Loucy (cell line): Measurements from ENCODE around the gene MUC6.

Source experiments
- H2AFZ ChIP-seq: fragments of 200-600 bp; sonication (generic); 2 replicates; pipeline ENCODE4 v1.6.0; 2016; ENCODE audit warnings: antibody characterized with exemption, mild to moderate bottlenecking, low read length, moderate library complexity
- H3F3A ChIP-seq: fragments of 200-600 bp; 2 replicates; pipeline ENCODE4 v1.6.0; 2016; ENCODE audit warnings: antibody characterized with exemption, low read depth, mild to moderate bottlenecking
- H3K27me3 ChIP-seq: fragments of 200-600 bp; sonication (generic); 2 replicates; pipeline ENCODE4 v1.6.1; 2014; ENCODE audit warnings: low read length, mild to moderate bottlenecking; ENCODE audit not compliant: insufficient read depth, poor library complexity, severe bottlenecking
- H3K36me3 ChIP-seq: fragments of 200-600 bp; sonication (generic); 2 replicates; pipeline ENCODE4 v1.6.1; 2016; ENCODE audit warnings: low read length; ENCODE audit not compliant: insufficient read depth
- H3K4me1 ChIP-seq: fragments of 200-600 bp; sonication (generic); 2 replicates; pipeline ENCODE4 v1.5.1; 2014; ENCODE audit warnings: low read length, mild to moderate bottlenecking; ENCODE audit not compliant: insufficient read depth, poor library complexity, severe bottlenecking
- H3K4me2 ChIP-seq: fragments of 200-600 bp; sonication (generic); 2 replicates; pipeline ENCODE4 v1.6.0; 2014; ENCODE audit warnings: antibody characterized with exemption, low read length, low read depth, mild to moderate bottlenecking; ENCODE audit not compliant: poor library complexity, severe bottlenecking
- H3K4me3 ChIP-seq: fragments of 200-600 bp; sonication (generic); 2 replicates; pipeline ENCODE4 v1.5.1; 2014; ENCODE audit warnings: low read length, mild to moderate bottlenecking, mixed read lengths; ENCODE audit not compliant: poor library complexity, severe bottlenecking
- H3K79me2 ChIP-seq: fragments of 200-600 bp; sonication (generic); 2 replicates; pipeline ENCODE4 v1.6.1; 2014; ENCODE audit warnings: low read length; ENCODE audit not compliant: insufficient read depth
- H3K9ac ChIP-seq: fragments of 200-600 bp; sonication (generic); 2 replicates; pipeline ENCODE4 v1.6.0; 2014; ENCODE audit warnings: mild to moderate bottlenecking, low read depth, low read length, moderate library complexity; ENCODE audit not compliant: poor library complexity, severe bottlenecking
- H3K9me2 ChIP-seq: fragments of 200-600 bp; sonication (generic); replicated peaks from 2 replicates; pipeline ENCODE4 v1.6.1; 2016; ENCODE audit warnings: low read depth, low read length, mixed read lengths
- H3K9me3 ChIP-seq: fragments of 200-600 bp; sonication (generic); 2 replicates; pipeline ENCODE4 v1.6.1; 2014; ENCODE audit warnings: mild to moderate bottlenecking, antibody characterized with exemption, low read length, low read depth; ENCODE audit not compliant: insufficient read depth
- H4K20me1 ChIP-seq: fragments of 200-600 bp; sonication (generic); 2 replicates; pipeline ENCODE4 v1.6.0; 2014; ENCODE audit warnings: antibody characterized with exemption, low read length, mild to moderate bottlenecking; ENCODE audit not compliant: insufficient read depth, poor library complexity, severe bottlenecking
- EZH2phosphoT487 ChIP-seq: fragments of 200-600 bp; IDR thresholded peaks from 2 replicates; pipeline ENCODE4 v1.6.1; 2018; ENCODE audit warnings: antibody characterized with exemption, mild to moderate bottlenecking, moderate library complexity, borderline replicate concordance
- TF ChIP-seq, protein P1 (sequence below): fragments of 200-600 bp; sonication (generic); conservative IDR thresholded peaks from 2 replicates; pipeline ENCODE4 v1.5.1; 2014; ENCODE audit warnings: mild to moderate bottlenecking, antibody characterized with exemption, low read length

MUC6 gene

GRCh38 chr11:980438-981357 lies 55.8 kb downstream of the MUC6 start:
- peaks cover 62% of the 10 kb centered on the region; the same call in 1 of the 2 replicates for H3K36me3 ChIP-seq
- no peak overlapping the region for H2AFZ ChIP-seq
- H3K27me3 ChIP-seq: no peaks in the 10 kb centered on the region
- no peak overlapping the region for H3K4me2 ChIP-seq
- H3K79me2 ChIP-seq: peaks cover 4% of the 10 kb centered on the region; the same call in 1 of the 2 replicates
- no peaks in the 10 kb centered on the region for H3F3A ChIP-seq
- no peak overlapping the region for H3K4me3 ChIP-seq
- H3K9me2 ChIP-seq: no peaks in the 10 kb centered on the region
- TF ChIP-seq, protein P1, sequence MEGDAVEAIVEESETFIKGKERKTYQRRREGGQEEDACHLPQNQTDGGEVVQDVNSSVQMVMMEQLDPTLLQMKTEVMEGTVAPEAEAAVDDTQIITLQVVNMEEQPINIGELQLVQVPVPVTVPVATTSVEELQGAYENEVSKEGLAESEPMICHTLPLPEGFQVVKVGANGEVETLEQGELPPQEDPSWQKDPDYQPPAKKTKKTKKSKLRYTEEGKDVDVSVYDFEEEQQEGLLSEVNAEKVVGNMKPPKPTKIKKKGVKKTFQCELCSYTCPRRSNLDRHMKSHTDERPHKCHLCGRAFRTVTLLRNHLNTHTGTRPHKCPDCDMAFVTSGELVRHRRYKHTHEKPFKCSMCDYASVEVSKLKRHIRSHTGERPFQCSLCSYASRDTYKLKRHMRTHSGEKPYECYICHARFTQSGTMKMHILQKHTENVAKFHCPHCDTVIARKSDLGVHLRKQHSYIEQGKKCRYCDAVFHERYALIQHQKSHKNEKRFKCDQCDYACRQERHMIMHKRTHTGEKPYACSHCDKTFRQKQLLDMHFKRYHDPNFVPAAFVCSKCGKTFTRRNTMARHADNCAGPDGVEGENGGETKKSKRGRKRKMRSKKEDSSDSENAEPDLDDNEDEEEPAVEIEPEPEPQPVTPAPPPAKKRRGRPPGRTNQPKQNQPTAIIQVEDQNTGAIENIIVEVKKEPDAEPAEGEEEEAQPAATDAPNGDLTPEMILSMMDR: no peak; the same call in 1 of the 2 replicates
- no peak for TF ChIP-seq EZH2phosphoT487
- no peaks in the 10 kb centered on the region for H3K9me3 ChIP-seq
- peaks cover 9% of the 10 kb centered on the region for H3K4me1 ChIP-seq
- peaks cover 11% of the 10 kb centered on the region for H4K20me1 ChIP-seq
- no peak overlapping the region for H3K9ac ChIP-seq

DNA sequence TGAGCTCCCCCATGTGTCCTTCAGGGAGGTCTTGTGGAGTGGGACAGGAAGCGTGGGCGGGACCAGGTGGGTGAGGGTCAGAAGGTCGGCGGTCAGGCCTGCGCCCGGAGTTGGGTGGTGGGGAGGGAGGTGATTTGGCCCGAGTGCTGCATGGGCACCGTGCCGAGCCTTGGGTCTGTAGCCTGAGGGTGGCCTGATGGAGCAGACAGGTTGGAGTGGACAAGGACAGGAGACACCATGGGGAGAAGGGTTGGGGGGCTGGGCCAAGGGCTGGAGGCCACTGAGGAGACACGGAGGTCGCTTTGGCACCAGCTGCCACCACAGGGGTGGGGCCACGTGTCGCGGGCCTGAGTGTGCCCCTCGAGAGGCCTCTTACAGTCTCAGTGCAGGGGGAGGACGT lies 57.7 kb downstream of the MUC6 start:
- peaks cover 53% of the 10 kb centered on the region; the same call in 1 of the 2 replicates for H3K36me3 ChIP-seq
- no peak for TF ChIP-seq EZH2phosphoT487
- TF ChIP-seq, protein P1: no peak
- H3K4me1 ChIP-seq: peaks cover 9% of the 10 kb centered on the region
- H3K79me2 ChIP-seq: peaks cover 4% of the 10 kb centered on the region; the same call in 1 of the 2 replicates
- no peaks in the 10 kb centered on the region for H3K9me2 ChIP-seq
- H4K20me1 ChIP-seq: peaks cover 11% of the 10 kb centered on the region
- no peaks in the 10 kb centered on the region for H3K27me3 ChIP-seq
- no peak overlapping the region for H2AFZ ChIP-seq
- no peak overlapping the region for H3K9ac ChIP-seq
- H3K9me3 ChIP-seq: no peaks in the 10 kb centered on the region
- H3F3A ChIP-seq: no peaks in the 10 kb centered on the region
- H3K4me3 ChIP-seq: no peak overlapping the region
- H3K4me2 ChIP-seq: no peak overlapping the region

DNA sequence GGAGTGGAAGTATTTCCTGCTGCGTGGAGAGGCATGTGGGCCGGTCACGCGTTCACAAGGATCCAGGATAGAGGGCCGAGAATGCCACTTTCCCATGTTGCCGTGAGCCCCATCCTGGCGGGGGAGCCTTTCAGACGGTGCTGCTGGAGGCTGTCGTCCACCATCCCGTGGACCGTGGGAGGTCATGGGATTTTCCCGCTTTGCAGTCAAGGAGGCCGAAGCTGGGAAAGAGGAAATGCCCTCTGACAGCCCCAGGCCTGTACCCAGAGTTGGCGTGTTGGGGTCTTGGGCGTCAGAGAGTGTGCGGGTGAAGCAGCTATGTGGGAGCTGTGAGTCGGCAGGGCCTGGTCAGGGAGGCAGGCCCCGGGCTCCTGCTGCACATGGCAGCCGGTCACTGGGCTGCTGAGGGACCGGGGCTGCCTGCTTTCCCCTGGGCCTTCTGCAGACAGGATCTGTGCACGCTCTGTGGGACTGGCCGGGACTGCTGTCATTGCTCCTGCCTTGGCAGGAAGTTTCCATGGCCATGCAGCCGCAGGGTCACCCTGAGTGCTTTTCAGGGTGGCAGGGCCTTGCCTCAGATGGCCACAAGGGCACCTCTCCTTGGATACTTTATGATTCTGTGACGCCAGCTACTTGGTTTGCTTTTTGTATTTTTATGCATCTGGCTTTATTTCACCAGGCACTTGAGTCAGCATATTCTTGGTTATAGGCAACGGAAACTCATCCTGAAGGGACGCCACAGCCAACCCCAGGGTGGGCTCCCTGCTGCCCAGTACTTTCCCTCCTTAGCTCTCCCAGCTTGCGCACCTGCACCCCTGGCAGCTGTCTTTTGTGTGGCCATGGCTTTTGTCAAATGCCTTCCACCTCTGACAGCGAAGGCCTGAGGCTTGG lies 58.4 kb downstream of the MUC6 start:
- H2AFZ ChIP-seq: no peak overlapping the region
- H3K36me3 ChIP-seq: peaks cover 57% of the 10 kb centered on the region; the same call in 1 of the 2 replicates
- H3K4me3 ChIP-seq: no peak overlapping the region
- peaks cover 9% of the 10 kb centered on the region for H3K4me1 ChIP-seq
- H3K27me3 ChIP-seq: no peaks in the 10 kb centered on the region
- H3K9me2 ChIP-seq: no peaks in the 10 kb centered on the region
- no peaks in the 10 kb centered on the region for H3F3A ChIP-seq
- peaks cover 11% of the 10 kb centered on the region for H4K20me1 ChIP-seq
- no peaks in the 10 kb centered on the region for H3K9me3 ChIP-seq
- H3K79me2 ChIP-seq: peaks cover 4% of the 10 kb centered on the region; the same call in 1 of the 2 replicates
- H3K4me2 ChIP-seq: no peak overlapping the region
- H3K9ac ChIP-seq: no peak overlapping the region
- no peak for TF ChIP-seq EZH2phosphoT487
- TF ChIP-seq, protein P1: no peak
